NCI-H187 (cell line): ENCODE data around the gene MYL3.
"Not testable (repeated sequence)": the region's sequence is repeated elsewhere in the genome, so short reads cannot be mapped to it uniquely, and the experiment has no call there.

Experiments
- DNase-seq, 2 experiments: peaks; one replicate each; lab custom pipeline; 2025; lab: John Stamatoyannopoulos, UW

Gene MYL3

GRCh38 chr3:46824211-46824970 lies 38.9 kb downstream of the MYL3 start:
- DNase-seq: no peak

- DNase-seq: not testable (repeated sequence)
Observed at GRCh38 chr3:46823314-46823713, 39.9 kb downstream of the MYL3 start.

- no peak for DNase-seq
Observed at GRCh38 chr3:46821553-46821952, 41.7 kb downstream of the MYL3 start.

GRCh38 chr3:46820852-46821251 lies 42.4 kb downstream of the MYL3 start:
- no peak for DNase-seq

GRCh38 chr3:46812237-46812791 lies 50.9 kb downstream of the MYL3 start:
- no peak for DNase-seq

- no peak for DNase-seq
Observed at GRCh38 chr3:46811615-46812236, 51.5 kb downstream of the MYL3 start.

GRCh38 chr3:46808766-46809165 lies 54.5 kb downstream of the MYL3 start:
- not testable (repeated sequence) for DNase-seq
